ENCODE data around the gene CXCL14. TPM values are rescaled to one million over a fixed set of nuclear protein-coding genes. Genes with fewer than 3 reads are reported as not detected.

CXCL14 gene
- total RNA-seq, 1 experiment from 2014 or later, result not detected

- Histone ChIP-seq H3K9ac (ENCODE audit: low read length) (no peak overlapping the region), H3K36me3 (ENCODE audit: control insufficient read depth in 1 of 2, insufficient read depth in 2 of 2, low read length in 2 of 2) (no peaks in the 10 kb centered on the region), H3K9me2 (ENCODE audit: insufficient read depth) (no peaks in the 10 kb centered on the region), H2AFZ (ENCODE audit: low read depth, low read length, poor library complexity, severe bottlenecking) (no peak overlapping the region), H3K4me3 (replicated peaks in 1 of 2; ENCODE audit: low read depth in 1 of 2, low read length in 2 of 2) (no peak overlapping the region), H3K4me2 (ENCODE audit: low read length) (no peak overlapping the region), H3K27me3 (ENCODE audit: insufficient read depth, low read length) (peaks cover 11% of the 10 kb centered on the region; the same call in 1 of the 2 replicates), H3K4me1 (ENCODE audit: control insufficient read depth in 1 of 2, insufficient read depth in 2 of 2, low read length in 2 of 2) (no peaks in the 10 kb centered on the region), H3K79me2 (ENCODE audit: insufficient read depth, low read length) (no peaks in the 10 kb centered on the region), H4K20me1 (ENCODE audit: insufficient read depth) (no peaks in the 10 kb centered on the region), H3K9me3 (ENCODE audit: control insufficient read depth in 1 of 2, insufficient read depth in 1 of 2, low read depth in 1 of 2, low read length in 2 of 2) (no peaks in the 10 kb centered on the region), H3K27ac (ENCODE audit: low read depth, low read length) (no peak overlapping the region)
- DNase-seq (ENCODE audit: low read depth, low spot score), result no peak
- POLR2A ChIA-PET, result no interaction called here
- no peak for TF ChIP-seq ELF1 (IDR thresholded peaks at IDR 0.05; ENCODE audit: borderline replicate concordance, low read depth)
- TF ChIP-seq RAD21 (IDR thresholded peaks at IDR 0.05; ENCODE audit: low read depth), result no peak
- TF ChIP-seq EZH2phosphoT487 (IDR thresholded peaks at IDR 0.05; ENCODE audit: borderline replicate concordance), result no peak
- TF ChIP-seq CBX3 (IDR thresholded peaks at IDR 0.05; ENCODE audit: low read depth), result no peak
- no peak for TF ChIP-seq ZNF274 (IDR thresholded peaks at IDR 0.05; ENCODE audit: low read depth, low read length)
- no peak for TF ChIP-seq REST (IDR thresholded peaks at IDR 0.05; ENCODE audit: low read depth)
- no peak for TF ChIP-seq EGR1 (IDR thresholded peaks at IDR 0.05; ENCODE audit: low read depth)
- no peak for TF ChIP-seq ZFX (IDR thresholded peaks at IDR 0.05)
- no peak for TF ChIP-seq SP1 (IDR thresholded peaks at IDR 0.05; ENCODE audit: low read depth)
- TF ChIP-seq FOSL1 (IDR thresholded peaks at IDR 0.05; ENCODE audit: low read depth), result no peak
- no peak for TF ChIP-seq POLR2A (IDR thresholded peaks at IDR 0.05; ENCODE audit: borderline replicate concordance, extremely low read depth, insufficient read depth, insufficient read length)
- no peak for TF ChIP-seq CEBPB (IDR thresholded peaks at IDR 0.05; ENCODE audit: low read depth)
- TF ChIP-seq SRF (IDR thresholded peaks at IDR 0.05; ENCODE audit: low read depth), result no peak
- TF ChIP-seq EZH2 (IDR thresholded peaks at IDR 0.05), result no peak
- ATAC-seq, result no peak
- CTCF ChIA-PET, result no interaction called here
- RAD21 ChIA-PET (ENCODE audit: low non-redundant PET in 1 of 2, low total read pairs in 2 of 2, uncharacterized antibody in 2 of 2, unreplicated experiment in 2 of 2), result no interaction called here
- no TSS peak for BruUV-seq (replicated peaks)
- intact Hi-C loops (cut with micrococcal nuclease), result no loop called here
These were observed 27.6 kb upstream of the CXCL14 start for GRCh38 chr5:135606431-135606830.
